Aorta (tissue), 5 donors: Measurements from ENCODE around the gene MRPL55. TPM values are rescaled to one million over a fixed set of nuclear protein-coding genes. Genes with fewer than 3 reads are reported as not detected.

ENCODE experiments used
- ATAC-seq: fragments of 200-7000 bp; cut with Tn5 transposase; one replicate; pipeline ENCODE4 v1.9.1; 2022; ENCODE audit warnings: moderate library complexity; ENCODE audit not compliant: low FRiP score
- DNase-seq, 2 donors: peaks; one replicate each; pipeline ENCODE4 v3.0.0-alpha.2; 2020
- H3K27ac ChIP-seq, 2 donors: one replicate each; pipeline ENCODE4 v1.5.1; 2013; ENCODE audit warnings: low read length in 2 of 2, mild to moderate bottlenecking in 2 of 2, moderate library complexity in 2 of 2, control low read depth in 1 of 2, inconsistent platforms in 1 of 2, low read depth in 1 of 2
- H3K27me3 ChIP-seq, 2 donors: one replicate each; pipeline ENCODE4 v1.6.1; 2013; ENCODE audit warnings: control low read depth in 1 of 2, low read length in 1 of 2, mild to moderate bottlenecking in 1 of 2, moderate library complexity in 1 of 2; ENCODE audit not compliant: insufficient read depth in 2 of 2, control insufficient read depth in 1 of 2
- H3K36me3 ChIP-seq, 2 donors: one replicate each; pipeline ENCODE4 v1.6.1; 2013; ENCODE audit warnings: control low read depth in 1 of 2, low read length in 1 of 2, mild to moderate bottlenecking in 1 of 2; ENCODE audit not compliant: insufficient read depth in 2 of 2, control insufficient read depth in 1 of 2
- H3K4me1 ChIP-seq, 2 donors: one replicate each; pipeline ENCODE4 v1.6.1; 2013; ENCODE audit warnings: low read length in 2 of 2, control low read depth in 1 of 2, mild to moderate bottlenecking in 1 of 2, moderate library complexity in 1 of 2; ENCODE audit not compliant: insufficient read depth in 2 of 2, control insufficient read depth in 1 of 2
- H3K4me3 ChIP-seq, 2 donors: one replicate each; pipeline ENCODE4 v1.5.1; 2013; ENCODE audit warnings: low read length in 2 of 2, control low read depth in 1 of 2, mild to moderate bottlenecking in 1 of 2
- H3K9me3 ChIP-seq: one replicate; pipeline ENCODE4 v1.6.1; 2013; ENCODE audit warnings: mild to moderate bottlenecking, low read length; ENCODE audit not compliant: control insufficient read depth
- WGBS, 2 donors: extraction: QIAGEN DNeasy Blood & Tissue Kit; methylation state at CpG; one replicate each; pipeline ENCODE4 v1.1.7; 2013; 5-methylcytosine and 5-hydroxymethylcytosine counted together
- intact Hi-C, 2 donors: fragments of 100-400 bp; cut with DNase I; formaldehyde crosslinking; loops; one replicate each; pipeline versions ENCODE4 v1.14.2 to v1.15.0; 2022
- polyA plus RNA-seq, 2 donors: library from polyadenylated mRNA; stranded (reverse); fragments of 200-250 nt; gene quantifications; one replicate each; pipeline ENCODE4 v1.2.3, GENCODE V29; 2013
- total RNA-seq, 2 donors: library from RNA; stranded (reverse); fragmentation: NEBNext Ultra II Directional; extraction: Animal tissue kit (Norgen Biotek cat#: 25700); gene quantifications; one replicate each; pipeline ENCODE4 v1.2.1, GENCODE V29; 2021
- donor health status: healthy with polysubstance abuse.
- donor health status: Bipolar disorder and iron deficiency.
- donor health status: DM: no; HTN: no; CAD: no.
- donor health status: DM: no; HTN: no; CAD: no.
- donor health status: DM: yes; HTN: yes; CAD: no.

Gene MRPL55
- total and polyA plus RNA-seq, 4 donors: 27.4 to 152 (median 38.6) TPM

- no peaks in the 10 kb centered on the region for H3K9me3 ChIP-seq
- no peak overlapping the region for H3K4me3 ChIP-seq
- peaks cover 2 to 21% of the 10 kb centered on the region in 2 donors for H3K4me1 ChIP-seq
- no peaks in the 10 kb centered on the region for H3K27me3 ChIP-seq
- no peak overlapping the region for H3K27ac ChIP-seq
- ATAC-seq: no peak
- WGBS, 2 donors: 72 to 77% methylated on average over 21 of the region's 21 CpGs
- intact Hi-C loops: loop anchor here in 1 of 2 donors (10.0 kb wide), 1 partner anchor 744 kb away; no protein-coding TSS in a partner anchor
- H3K36me3 ChIP-seq: no peaks in the 10 kb centered on the region
- DNase-seq: peak; percentile 40 to 72
These were observed 20.3 kb downstream of the MRPL55 start for GRCh38 chr1:228088586-228089498.

GRCh38 chr1:228087771-228088251 lies 21.3 kb downstream of the MRPL55 start:
- 31 to 38% methylated on average over 7 of the region's 7 CpGs for WGBS, 2 donors

DNA sequence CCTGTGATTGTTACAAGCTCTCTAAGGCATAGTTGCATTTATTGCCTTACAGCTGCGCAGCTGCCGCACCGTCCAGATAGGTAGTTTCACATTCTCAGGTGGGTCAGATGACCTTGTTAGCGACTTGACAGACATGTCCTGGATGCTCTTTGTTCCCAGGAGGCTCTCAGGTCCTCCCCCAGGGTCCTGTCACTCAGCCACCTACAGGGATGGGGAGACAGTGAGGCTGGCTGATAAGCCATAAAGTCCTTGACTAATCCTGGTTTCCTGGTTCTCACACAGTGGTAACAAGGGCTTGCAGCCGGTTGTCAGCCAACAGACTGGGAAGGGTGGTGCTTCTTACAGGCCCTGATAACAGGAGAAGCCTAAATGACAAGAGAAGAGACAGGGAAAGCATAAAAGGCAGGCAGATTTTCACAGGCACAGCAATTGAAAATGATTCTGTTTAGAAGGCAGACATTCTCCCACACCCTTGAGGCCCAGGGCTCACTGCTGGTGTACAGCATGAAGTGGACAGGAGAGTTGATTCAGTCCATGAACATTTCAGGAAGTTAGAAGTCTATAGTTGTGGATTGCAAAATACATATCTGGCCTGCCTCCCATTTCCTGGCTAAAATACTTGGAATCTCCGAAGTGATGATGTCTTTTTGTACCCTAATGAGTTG lies 23.7 kb downstream of the MRPL55 start:
- Histone ChIP-seq H3K27me3 (no peaks in the 10 kb centered on the region), H3K4me3 (no peak overlapping the region), H3K27ac (no peak overlapping the region), H3K4me1 (peaks cover 2 to 18% of the 10 kb centered on the region in 2 donors), H3K9me3 (no peaks in the 10 kb centered on the region), H3K36me3 (no peaks in the 10 kb centered on the region)
- ATAC-seq: no peak
- intact Hi-C loops: loop anchor here in 1 of 2 donors (10.0 kb wide), 1 partner anchor 741 kb away; no protein-coding TSS in a partner anchor
- peak; percentile 45 to 49 for DNase-seq
- 43 to 44% methylated on average over 6 of the region's 6 CpGs for WGBS, 2 donors

More at GRCh38 chr1:228087771-228088251, 21.3 kb downstream of the MRPL55 start:
- H3K4me3 ChIP-seq: no peak overlapping the region
- H3K4me1 ChIP-seq: peaks cover 2 to 21% of the 10 kb centered on the region in 2 donors
- DNase-seq: peak; percentile 69 to 84
- no peaks in the 10 kb centered on the region for H3K27me3 ChIP-seq
- no peak for ATAC-seq
- no peaks in the 10 kb centered on the region for H3K9me3 ChIP-seq
- intact Hi-C loops: loop anchor here in 1 of 2 donors (10.0 kb wide), 1 partner anchor 743 kb away; no protein-coding TSS in a partner anchor
- no peaks in the 10 kb centered on the region for H3K36me3 ChIP-seq
- H3K27ac ChIP-seq: no peak overlapping the region

- Histone ChIP-seq H3K27ac (no peak overlapping the region), H3K4me1 (peaks cover 2 to 18% of the 10 kb centered on the region in 2 donors), H3K36me3 (no peaks in the 10 kb centered on the region), H3K27me3 (no peaks in the 10 kb centered on the region), H3K4me3 (peak overlapping the region in 1 of 2 donors; percentile 96), H3K9me3 (no peaks in the 10 kb centered on the region)
- intact Hi-C loops: loop anchor here (5.0 to 10.0 kb wide), 2 partner anchors 297 to 740 kb away; no protein-coding TSS in a partner anchor
- WGBS, 2 donors: 30 to 44% methylated on average over 5 of the region's 5 CpGs
- DNase-seq (no peak), ATAC-seq (no peak)
These were observed 24.3 kb downstream of the MRPL55 start for GRCh38 chr1:228084797-228085196.

- WGBS, 2 donors: 3 to 5% methylated on average over 3 of the region's 3 CpGs
- intact Hi-C loops: loop anchor here (5.0 to 10.0 kb wide), 2 partner anchors 297 to 740 kb away; no protein-coding TSS in a partner anchor
These were observed 24.8 kb downstream of the MRPL55 start for GRCh38 chr1:228084325-228084724.

GRCh38 chr1:228083871-228084278 lies 25.2 kb downstream of the MRPL55 start:
- peak overlapping the region; percentile 36 to 96 for H3K4me3 ChIP-seq
- H3K27ac ChIP-seq: peak overlapping the region in 1 of 2 donors; percentile 88
- peaks cover 2 to 12% of the 10 kb centered on the region in 2 donors for H3K4me1 ChIP-seq
- no peaks in the 10 kb centered on the region for H3K9me3 ChIP-seq
- H3K36me3 ChIP-seq: no peaks in the 10 kb centered on the region
- H3K27me3 ChIP-seq: no peaks in the 10 kb centered on the region
- WGBS, 2 donors: 0% methylated on average over 17 of the region's 17 CpGs
- DNase-seq (peak; percentile 67 to 72), ATAC-seq (no peak)
- intact Hi-C loops: loop anchor here (2.0 to 10.0 kb wide), 3 partner anchors 25 to 739 kb away; partner anchors contain the start of gene MRPL55 (in 1 of the 2)

More at GRCh38 chr1:228084325-228084724, 24.8 kb downstream of the MRPL55 start:
- no peak for ATAC-seq
- H3K27me3 ChIP-seq: no peaks in the 10 kb centered on the region
- no peaks in the 10 kb centered on the region for H3K36me3 ChIP-seq
- DNase-seq: no peak
- H3K9me3 ChIP-seq: no peaks in the 10 kb centered on the region
- H3K27ac ChIP-seq: no peak overlapping the region
- H3K4me1 ChIP-seq: peaks cover 2 to 16% of the 10 kb centered on the region in 2 donors
- peak overlapping the region; percentile 36 to 96 for H3K4me3 ChIP-seq

- H3K36me3 ChIP-seq: no peaks in the 10 kb centered on the region
- peak overlapping the region; percentile 36 to 96 for H3K4me3 ChIP-seq
- H3K27me3 ChIP-seq: no peaks in the 10 kb centered on the region
- peaks cover 2 to 10% of the 10 kb centered on the region in 2 donors for H3K4me1 ChIP-seq
- H3K9me3 ChIP-seq: no peaks in the 10 kb centered on the region
- 0% methylated on average over 66 to 79 of the region's 79 CpGs for WGBS, 2 donors
- ATAC-seq (peak; percentile 5), DNase-seq (peak; percentile 82 to 86)
- intact Hi-C loops: loop anchor here (2.0 to 10.0 kb wide), 3 partner anchors 26 to 738 kb away; partner anchors contain the start of gene MRPL55 (in 1 of the 2)
- H3K27ac ChIP-seq: peak overlapping the region; percentile 58 to 88
These were observed 25.9 kb downstream of the MRPL55 start for GRCh38 chr1:228082918-228083870.
